WI38 (cell line): Measurements from ENCODE around the gene SLC35C1.

ENCODE experiments used
- H3K4me3 ChIP-seq: 2 replicates; pipeline ENCODE4 v1.5.1; 2011; ENCODE audit warnings: low read depth, mild to moderate bottlenecking, control low read depth, low read length
- CTCF ChIP-seq: IDR thresholded peaks from 2 replicates; pipeline ENCODE4 v1.5.1; 2012; ENCODE audit warnings: low read depth, mild to moderate bottlenecking, control low read depth, low read length

Gene SLC35C1

DNA sequence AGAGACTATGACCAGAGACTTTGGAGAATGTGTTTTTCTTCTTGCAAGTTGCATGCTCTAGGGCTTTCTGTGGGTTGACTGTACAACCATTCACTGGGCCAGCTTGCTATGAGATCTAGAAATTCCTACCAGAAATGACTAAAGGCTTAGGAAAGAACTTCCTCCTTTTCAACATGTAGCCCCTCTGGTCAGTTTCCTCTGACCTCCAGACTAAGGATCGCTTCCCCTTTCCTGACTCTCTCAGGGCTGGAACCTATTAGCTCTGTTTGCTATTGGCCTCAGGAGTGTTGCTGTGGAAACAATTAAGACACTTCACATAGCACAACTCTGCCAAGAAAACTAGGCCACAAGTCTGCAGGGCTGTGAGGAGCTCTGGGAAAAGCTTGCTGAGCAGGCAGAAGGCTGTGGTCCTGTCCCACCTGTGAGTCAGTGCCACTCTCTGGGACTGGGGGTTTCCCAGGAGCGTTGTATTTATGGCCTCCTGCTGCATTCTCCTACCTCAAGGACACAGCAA lies 53.1 kb downstream of the SLC35C1 start:
- no peak overlapping the region for H3K4me3 ChIP-seq
- no peak for TF ChIP-seq CTCF

DNA sequence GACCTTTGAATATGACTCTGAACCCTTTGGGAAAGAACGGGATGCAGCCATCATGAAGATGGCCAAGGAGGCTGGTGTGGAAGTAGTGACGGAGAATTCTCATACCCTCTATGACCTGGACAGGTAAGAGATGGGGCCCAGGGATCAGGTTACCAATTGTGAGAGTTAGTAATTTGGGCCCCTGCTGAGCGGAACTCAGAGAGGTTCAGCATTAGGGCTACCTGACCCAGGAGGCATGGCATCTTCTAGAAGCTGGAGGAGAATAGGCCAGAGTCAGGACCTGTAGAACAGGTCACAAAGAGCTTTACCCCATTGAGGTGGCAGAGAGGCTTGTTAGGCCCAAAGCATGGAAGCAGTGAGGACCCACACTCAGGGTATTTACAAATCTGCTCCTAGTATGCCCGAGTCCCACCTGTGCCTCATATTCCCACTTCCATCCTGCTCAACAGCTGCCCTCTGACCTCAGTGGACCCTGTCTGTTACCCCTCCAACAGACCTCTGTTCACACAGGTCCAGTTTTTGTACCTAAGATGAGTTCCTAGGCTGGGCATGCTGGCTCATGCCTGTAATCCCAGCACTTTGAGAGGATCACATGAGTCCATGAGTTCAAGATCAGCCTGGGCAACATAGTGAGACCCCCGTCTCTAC lies 53.9 kb downstream of the SLC35C1 start:
- peak overlapping the region; percentile 12; the same call in 1 of the 2 replicates for H3K4me3 ChIP-seq
- no peak for TF ChIP-seq CTCF

GRCh38 chr11:45859661-45860140 lies 54.8 kb downstream of the SLC35C1 start:
- no peak for TF ChIP-seq CTCF
- peak overlapping the region; percentile 12; the same call in 1 of the 2 replicates for H3K4me3 ChIP-seq

DNA sequence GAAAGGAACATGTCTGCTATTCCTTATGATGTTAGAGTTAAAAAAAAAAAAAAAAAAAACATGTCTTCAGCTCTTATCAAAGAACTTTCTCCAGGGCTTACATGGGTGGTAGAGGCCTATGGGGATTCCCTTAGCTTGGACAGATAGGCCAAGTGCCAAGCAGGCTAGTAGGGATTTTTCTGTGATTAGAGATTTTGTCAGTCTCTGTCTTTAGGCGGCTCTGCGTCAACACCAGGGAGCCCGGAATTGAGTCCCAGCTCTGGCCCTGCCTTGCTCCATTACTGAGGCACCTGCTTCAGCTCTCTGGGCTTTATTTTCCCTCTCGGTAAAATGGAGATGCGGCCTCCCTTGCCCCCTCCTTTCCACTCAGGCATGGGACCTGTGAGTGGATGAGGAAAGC lies 55.4 kb downstream of the SLC35C1 start:
- H3K4me3 ChIP-seq = no peak overlapping the region
- no peak for TF ChIP-seq CTCF

- H3K4me3 ChIP-seq = no peak overlapping the region
- TF ChIP-seq CTCF = no peak
These were observed 56.0 kb downstream of the SLC35C1 start for GRCh38 chr11:45860764-45861510.
